HEK293T (cell line): Measurements from ENCODE around the gene BMP5.

Source experiments
- BHLHE40 ChIP-seq: fragments of 450-650 bp; IDR thresholded peaks from 2 replicates; pipeline ENCODE4 v1.6.1; 2016; ENCODE audit warnings: mild to moderate bottlenecking, moderate library complexity, borderline replicate concordance
- L3MBTL2 ChIP-seq: fragments of 450-650 bp; conservative IDR thresholded peaks from 2 replicates; pipeline ENCODE4 v1.6.1; 2016; ENCODE audit warnings: mild to moderate bottlenecking
- TARDBP ChIP-seq: fragments of 450-650 bp; IDR thresholded peaks from 2 replicates; pipeline ENCODE4 v1.6.1; 2016
- ZNF384 ChIP-seq: fragments of 450-650 bp; IDR thresholded peaks from 2 replicates; pipeline ENCODE4 v1.6.1; 2016

- no peak for TF ChIP-seq ZNF384
- TF ChIP-seq BHLHE40 = no peak
- TF ChIP-seq TARDBP = no peak
- TF ChIP-seq L3MBTL2 = no peak
Measured at GRCh38 chr6:55822815-55823214, 52.6 kb downstream of the BMP5 start.
